ENCODE data around the gene YTHDF1.

GRCh38 chr20:63212393-63212730, 3.6 kb downstream of the YTHDF1 start:
- TF ChIP-seq CTCF (IDR thresholded peaks at IDR 0.05; ENCODE audit: low read depth, low read length) (no peak), MAX (IDR thresholded peaks at IDR 0.05; ENCODE audit: low read depth, low read length) (no peak), POLR2A (IDR thresholded peaks at IDR 0.05; ENCODE audit: extremely low read depth, insufficient read length) (no peak)

Data from NB4 (cell line).